Sigmoid colon (tissue), 7 donors: ENCODE measurements around the gene DAB2IP. TPM values are rescaled to one million over a fixed set of nuclear protein-coding genes. Genes with fewer than 3 reads are reported as not detected.

Experiments
- DNase-seq: peaks from one replicate; pipeline ENCODE4 v3.0.0-alpha.2; 2019
- H3K27ac ChIP-seq, 4 donors: fragments of 200-600 bp; sonication (generic); one replicate each; pipeline ENCODE4 v1.5.1; 2016 to 2019; ENCODE audit warnings: mild to moderate bottlenecking in 1 of 4
- H3K27me3 ChIP-seq, 3 donors: fragments of 200-600 bp; sonication (generic); one replicate each; pipeline ENCODE4 v1.5.1; 2019; ENCODE audit warnings: mild to moderate bottlenecking in 1 of 3
- H3K36me3 ChIP-seq, 4 donors: fragments of 200-600 bp; sonication (generic); one replicate each; pipeline ENCODE4 v1.5.1; 2016 to 2019
- H3K4me1 ChIP-seq, 4 donors: fragments of 200-600 bp; sonication (generic); one replicate each; pipeline ENCODE4 v1.5.1; 2017 to 2019
- H3K4me3 ChIP-seq, 4 donors: fragments of 200-600 bp; sonication (generic); one replicate each; pipeline ENCODE4 v1.5.1; 2017 to 2019; ENCODE audit warnings: mild to moderate bottlenecking in 2 of 4, moderate library complexity in 1 of 4
- H3K9me3 ChIP-seq, 4 donors: fragments of 200-600 bp in 3 of 4; sonication (generic) in 3 of 4; one replicate each; pipeline versions ENCODE4 v1.5.1 to v1.6.1; 2013 to 2019
- EP300 ChIP-seq, 4 donors: sonication (generic); formaldehyde crosslinking; IDR thresholded peaks; one replicate each; pipeline ENCODE4 v1.6.1; 2017; ENCODE audit warnings: antibody characterized with exemption in 4 of 4
- POLR2A ChIP-seq, 2 donors: fragments of 450-650 bp; IDR thresholded peaks; one replicate each; pipeline ENCODE4 v1.6.1; 2016; ENCODE audit warnings: antibody characterized with exemption in 2 of 2, mild to moderate bottlenecking in 2 of 2, moderate library complexity in 2 of 2
- POLR2AphosphoS5 ChIP-seq, 4 donors: sonication (generic); formaldehyde crosslinking; IDR thresholded peaks; one replicate each; pipeline ENCODE4 v1.6.1; 2017; ENCODE audit warnings: antibody characterized with exemption in 4 of 4
- WGBS, 2 donors: extraction: QIAGEN DNeasy Blood & Tissue Kit; methylation state at CpG; one replicate each; pipeline ENCODE4 v1.1.7; 2013; 5-methylcytosine and 5-hydroxymethylcytosine counted together
- intact Hi-C: fragments of 100-400 bp; cut with DNase I; formaldehyde crosslinking; loops from one replicate; pipeline ENCODE4 v1.15.1; 2023
- polyA plus RNA-seq, 3 donors: library from polyadenylated mRNA; stranded (reverse); fragments of 200-250 nt; gene quantifications; one replicate each; pipeline ENCODE4 v1.2.3, GENCODE V29; 2013
- total RNA-seq, 4 donors: library from RNA; depleted of rRNA; stranded (reverse); fragments of >200 nt; gene quantifications; one replicate each; pipeline ENCODE4 v1.1.0, GENCODE V29; 2016
- TF ChIP-seq, protein P1 (sequence below), 4 experiments: fragments of 450-650 bp in 3 of 4; fragments of 200-600 bp in 1 of 4; IDR thresholded peaks; one replicate each; pipeline ENCODE4 v1.5.1; 2016 to 2019; ENCODE audit warnings: antibody characterized with exemption in 4 of 4, mild to moderate bottlenecking in 3 of 4, moderate library complexity in 2 of 4
- donor health status: healthy with polysubstance abuse.
- donor health status: Bipolar disorder and iron deficiency.
- donor health status: healthy.

DAB2IP gene
- total and polyA plus RNA-seq, 7 donors = 20.1 to 52.4 (median 34.7) TPM

DNA sequence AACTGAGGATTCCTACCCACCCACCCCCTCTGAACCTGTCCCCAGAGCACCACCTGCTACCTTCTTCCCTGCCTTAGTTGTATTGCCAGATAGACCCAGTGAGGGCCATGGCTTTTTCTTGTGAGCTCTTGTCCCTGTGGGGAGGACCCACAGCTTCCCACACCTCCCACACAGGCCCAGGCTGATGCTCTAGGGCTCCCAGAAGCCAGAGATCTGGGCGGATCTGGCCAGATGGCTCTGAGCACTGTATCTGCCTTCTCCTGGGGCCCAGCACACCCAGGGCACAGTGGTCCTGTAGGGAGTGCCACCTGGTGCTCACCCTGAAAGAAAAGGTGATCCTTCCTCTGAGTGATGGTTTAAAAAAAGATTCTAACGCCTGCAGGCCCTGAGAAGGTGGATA is 131.7 kb downstream of the DAB2IP start:
- DNase-seq = no peak
- intact Hi-C loops = no loop called here
- Histone ChIP-seq H3K9me3 (no peaks in the 10 kb centered on the region), H3K27ac (peak overlapping the region in 1 of 4 donors; percentile 16), H3K27me3 (no peaks in the 10 kb centered on the region), H3K4me3 (no peak overlapping the region), H3K36me3 (peaks cover 30 to 64% (median 39%) of the 10 kb centered on the region in 4 donors), H3K4me1 (peaks cover 0 to 27% (median 23%) of the 10 kb centered on the region in 4 donors)
- WGBS, 2 donors = 85 to 87% methylated on average over 2 of the region's 2 CpGs
- TF ChIP-seq POLR2A (IDR thresholded peaks at IDR 0.05) = no peak
- TF ChIP-seq, protein P1, sequence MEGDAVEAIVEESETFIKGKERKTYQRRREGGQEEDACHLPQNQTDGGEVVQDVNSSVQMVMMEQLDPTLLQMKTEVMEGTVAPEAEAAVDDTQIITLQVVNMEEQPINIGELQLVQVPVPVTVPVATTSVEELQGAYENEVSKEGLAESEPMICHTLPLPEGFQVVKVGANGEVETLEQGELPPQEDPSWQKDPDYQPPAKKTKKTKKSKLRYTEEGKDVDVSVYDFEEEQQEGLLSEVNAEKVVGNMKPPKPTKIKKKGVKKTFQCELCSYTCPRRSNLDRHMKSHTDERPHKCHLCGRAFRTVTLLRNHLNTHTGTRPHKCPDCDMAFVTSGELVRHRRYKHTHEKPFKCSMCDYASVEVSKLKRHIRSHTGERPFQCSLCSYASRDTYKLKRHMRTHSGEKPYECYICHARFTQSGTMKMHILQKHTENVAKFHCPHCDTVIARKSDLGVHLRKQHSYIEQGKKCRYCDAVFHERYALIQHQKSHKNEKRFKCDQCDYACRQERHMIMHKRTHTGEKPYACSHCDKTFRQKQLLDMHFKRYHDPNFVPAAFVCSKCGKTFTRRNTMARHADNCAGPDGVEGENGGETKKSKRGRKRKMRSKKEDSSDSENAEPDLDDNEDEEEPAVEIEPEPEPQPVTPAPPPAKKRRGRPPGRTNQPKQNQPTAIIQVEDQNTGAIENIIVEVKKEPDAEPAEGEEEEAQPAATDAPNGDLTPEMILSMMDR (IDR thresholded peaks at IDR 0.05) = no peak
- TF ChIP-seq EP300 (IDR thresholded peaks at IDR 0.05) = no peak
- TF ChIP-seq POLR2AphosphoS5 (IDR thresholded peaks at IDR 0.05) = no peak

DNA sequence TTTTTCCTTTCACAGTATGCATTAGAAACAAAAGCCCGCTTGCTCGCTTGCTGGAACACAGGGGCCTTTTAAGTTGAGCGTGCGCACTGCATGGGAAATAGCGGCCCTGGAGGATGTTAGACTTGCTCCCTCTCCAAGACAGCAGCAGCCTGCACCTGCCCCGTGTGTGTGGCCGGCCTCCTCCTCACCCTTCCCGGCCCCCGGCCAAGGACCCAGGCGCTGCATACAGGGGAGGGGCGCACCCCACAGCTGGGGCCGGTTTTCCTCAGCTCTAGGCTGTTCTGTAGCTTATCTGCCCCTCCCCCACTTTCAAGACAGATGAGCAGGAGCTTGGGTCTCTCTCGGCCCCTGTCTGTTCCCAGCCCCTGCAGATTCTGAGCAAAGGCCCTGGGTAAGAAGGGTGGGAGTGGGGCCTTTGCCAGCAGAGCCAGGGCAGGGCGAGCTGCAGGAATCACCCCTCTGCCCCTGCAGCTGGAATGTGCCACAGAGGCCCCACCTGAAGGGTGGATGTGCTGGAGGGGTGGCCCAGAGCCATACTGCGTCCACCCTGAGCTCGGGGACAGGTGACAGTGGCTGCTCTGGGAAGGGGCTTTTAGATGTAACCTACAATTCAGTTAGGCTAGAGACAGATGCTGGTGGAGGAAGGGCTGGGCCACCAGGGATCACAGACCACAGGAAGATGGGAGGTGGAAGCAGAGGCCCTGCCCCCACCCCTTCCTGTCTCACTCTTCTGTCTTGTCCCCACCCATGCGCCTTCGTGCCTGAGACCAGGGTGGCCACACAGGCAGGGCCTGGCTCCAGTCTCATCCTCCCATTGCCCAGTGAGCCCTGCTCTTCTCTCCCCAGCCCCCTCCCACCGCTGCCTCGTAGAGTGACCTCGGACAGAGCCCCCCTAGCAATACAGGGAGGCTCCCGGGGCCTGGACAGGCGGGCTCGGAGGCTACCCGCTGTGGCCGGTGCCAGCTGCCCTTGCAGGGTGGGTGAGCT is 132.4 kb downstream of the DAB2IP start:
- H3K4me3 ChIP-seq = no peak overlapping the region
- no peaks in the 10 kb centered on the region for H3K27me3 ChIP-seq
- peaks cover 30 to 63% (median 38%) of the 10 kb centered on the region in 4 donors for H3K36me3 ChIP-seq
- intact Hi-C loops = no loop called here
- no peak for DNase-seq
- H3K4me1 ChIP-seq = peaks cover 0 to 22% (median 17%) of the 10 kb centered on the region in 4 donors
- peak overlapping the region in 1 of 4 donors; percentile 16 for H3K27ac ChIP-seq
- no peaks in the 10 kb centered on the region for H3K9me3 ChIP-seq
- TF ChIP-seq, protein P1 (IDR thresholded peaks at IDR 0.05) = no peak
- TF ChIP-seq POLR2AphosphoS5 (IDR thresholded peaks at IDR 0.05) = no peak
- no peak for TF ChIP-seq EP300 (IDR thresholded peaks at IDR 0.05)
- no peak for TF ChIP-seq POLR2A (IDR thresholded peaks at IDR 0.05)
- 76 to 86% methylated on average over 26 of the region's 26 CpGs for WGBS, 2 donors

GRCh38 chr9:121784731-121785411 is 133.4 kb downstream of the DAB2IP start:
- Histone ChIP-seq H3K4me3 (no peak overlapping the region), H3K36me3 (peaks cover 30 to 63% (median 38%) of the 10 kb centered on the region in 4 donors), H3K4me1 (peaks cover 0 to 12% (median 7%) of the 10 kb centered on the region in 4 donors), H3K27me3 (no peaks in the 10 kb centered on the region), H3K27ac (peak overlapping the region in 1 of 4 donors; percentile 18), H3K9me3 (no peaks in the 10 kb centered on the region)
- WGBS, 2 donors = 81 to 82% methylated on average over 17 of the region's 17 CpGs
- TF ChIP-seq POLR2AphosphoS5 (IDR thresholded peaks at IDR 0.05) (no peak), EP300 (IDR thresholded peaks at IDR 0.05) (no peak), POLR2A (IDR thresholded peaks at IDR 0.05) (no peak)
- TF ChIP-seq, protein P1 (IDR thresholded peaks at IDR 0.05) = no peak
- intact Hi-C loops = no loop called here
- no peak for DNase-seq

DNA sequence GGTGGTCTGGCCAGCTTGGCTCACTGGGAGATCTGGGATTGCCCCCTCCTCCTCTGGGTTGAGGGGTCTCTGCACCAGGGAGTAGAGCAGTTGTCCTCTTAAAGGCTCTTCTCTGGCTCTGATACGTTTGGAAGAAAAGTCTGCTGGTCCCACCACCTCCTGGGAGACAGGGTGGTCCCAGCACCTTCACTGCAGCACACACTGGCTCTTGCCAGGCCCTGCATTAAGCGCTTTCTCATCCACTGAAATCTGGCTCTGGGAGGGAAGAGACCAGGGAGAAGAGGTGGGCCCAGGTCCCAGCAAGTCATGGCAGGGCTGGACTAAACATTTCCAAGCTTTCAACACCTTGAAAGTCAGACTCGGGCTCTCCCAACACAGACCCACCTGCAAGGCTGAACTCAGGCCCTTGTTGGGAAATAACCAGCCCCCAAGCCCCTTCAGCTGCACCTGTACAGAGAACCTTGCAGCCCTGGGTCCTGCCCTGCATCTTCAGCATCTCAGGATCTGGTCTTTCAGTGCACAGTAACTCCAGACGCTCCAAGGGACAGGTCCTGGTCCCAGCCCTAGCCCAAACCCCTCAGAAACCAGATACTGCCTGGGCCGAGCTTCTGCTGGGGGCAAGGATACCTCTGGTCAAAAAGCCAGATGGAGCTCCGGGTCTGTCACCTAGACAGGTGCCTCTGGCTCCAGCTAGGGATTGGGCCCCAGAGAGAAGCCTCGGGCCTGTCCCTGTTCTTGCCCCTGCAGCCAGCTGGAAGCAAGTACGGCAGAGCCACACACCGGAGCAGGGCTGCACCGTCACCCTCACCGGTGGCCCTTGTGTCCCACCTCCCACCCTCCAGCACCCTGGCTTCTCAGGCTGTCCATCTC is 134.5 kb downstream of the DAB2IP start:
- no peak for DNase-seq
- Histone ChIP-seq H3K4me1 (peaks cover 0 to 7% (median 0%) of the 10 kb centered on the region in 4 donors), H3K27ac (no peak overlapping the region), H3K4me3 (no peak overlapping the region), H3K27me3 (no peaks in the 10 kb centered on the region), H3K9me3 (no peaks in the 10 kb centered on the region), H3K36me3 (peaks cover 27 to 55% (median 32%) of the 10 kb centered on the region in 4 donors)
- 84 to 90% methylated on average over 11 of the region's 11 CpGs for WGBS, 2 donors
- intact Hi-C loops = no loop called here
- TF ChIP-seq POLR2A (IDR thresholded peaks at IDR 0.05) (no peak), POLR2AphosphoS5 (IDR thresholded peaks at IDR 0.05) (no peak), EP300 (IDR thresholded peaks at IDR 0.05) (no peak)
- TF ChIP-seq, protein P1 (IDR thresholded peaks at IDR 0.05) = no peak
